Hepatocyte (in vitro differentiated cells): ENCODE data around the gene NOP14. TPM values are rescaled to one million over a fixed set of nuclear protein-coding genes. Genes with fewer than 3 reads are reported as not detected.

Experiments
- DNase-seq: peaks from one replicate; pipeline ENCODE4 v3.0.0-alpha.2; 2016; ENCODE audit warnings: low spot score
- H2AFZ ChIP-seq: fragments of 200-600 bp; sonication (generic); 2 replicates; pipeline ENCODE4 v1.6.0; 2016; ENCODE audit warnings: antibody characterized with exemption, mild to moderate bottlenecking
- H3K27ac ChIP-seq: fragments of 200-600 bp; sonication (generic); 2 replicates; pipeline ENCODE4 v1.5.1; 2016; ENCODE audit warnings: mild to moderate bottlenecking
- H3K27me3 ChIP-seq: fragments of 200-600 bp; sonication (generic); 2 replicates; pipeline ENCODE4 v1.6.1; 2016
- H3K36me3 ChIP-seq: fragments of 200-600 bp; sonication (generic); replicated peaks from 2 replicates; pipeline ENCODE4 v1.5.1; 2016; ENCODE audit warnings: low read depth; ENCODE audit not compliant: insufficient read depth
- H3K4me1 ChIP-seq: fragments of 200-600 bp; sonication (generic); 2 replicates; pipeline ENCODE4 v1.5.1; 2016; ENCODE audit warnings: mild to moderate bottlenecking, moderate library complexity; ENCODE audit not compliant: insufficient read depth
- H3K4me2 ChIP-seq: fragments of 200-600 bp; sonication (generic); 2 replicates; pipeline ENCODE4 v1.6.0; 2016
- H3K4me3 ChIP-seq: fragments of 200-600 bp; sonication (generic); 2 replicates; pipeline ENCODE4 v1.5.1; 2016; ENCODE audit warnings: mild to moderate bottlenecking
- H3K79me2 ChIP-seq: fragments of 200-600 bp; sonication (generic); 2 replicates; pipeline ENCODE4 v1.6.0; 2017; ENCODE audit warnings: mild to moderate bottlenecking
- H3K9me2 ChIP-seq: fragments of 200-600 bp; sonication (generic); replicated peaks from 2 replicates; pipeline ENCODE4 v1.6.0; 2017; ENCODE audit warnings: mild to moderate bottlenecking; ENCODE audit not compliant: insufficient read depth
- H3K9me3 ChIP-seq: fragments of 200-600 bp; sonication (generic); 2 replicates; pipeline ENCODE4 v1.5.1; 2016; ENCODE audit warnings: low read depth, mild to moderate bottlenecking
- H4K20me1 ChIP-seq: fragments of 200-600 bp; sonication (generic); 2 replicates; pipeline ENCODE4 v1.6.0; 2016; ENCODE audit warnings: mild to moderate bottlenecking; ENCODE audit not compliant: insufficient read depth, poor library complexity, severe bottlenecking
- EZH2 ChIP-seq: fragments of 200-600 bp; sonication (generic); IDR thresholded peaks from 2 replicates; pipeline ENCODE4 v1.6.1; 2016; ENCODE audit warnings: antibody characterized with exemption, mild to moderate bottlenecking, borderline replicate concordance
- EZH2phosphoT487 ChIP-seq: fragments of 200-600 bp; sonication (generic); IDR thresholded peaks from one replicate; pipeline ENCODE4 v1.6.1; 2018; ENCODE audit warnings: antibody characterized with exemption, mild to moderate bottlenecking, low read depth, moderate library complexity; ENCODE audit not compliant: unreplicated experiment, severe bottlenecking
- WGBS: methylation state at CpG from one replicate; pipeline ENCODE4 v1.1.6; 2016; ENCODE audit warnings: low lambda C conversion rate; ENCODE audit errors: missing lambda C conversion rate; 5-methylcytosine and 5-hydroxymethylcytosine counted together
- polyA plus RNA-seq: library from polyadenylated mRNA; unstranded; fragments of >200 nt; fragmentation: Nextera tagmentation; extraction: Ambion mirVana; gene quantifications from 2 replicates; pipeline ENCODE4 v1.2.1, GENCODE V29; 2016
- total RNA-seq: library from RNA; depleted of rRNA; stranded (reverse); fragments of >200 nt; gene quantifications from 2 replicates; pipeline ENCODE4 v1.2.3, GENCODE V29; 2014
- TF ChIP-seq, protein P1 (sequence below): fragments of 200-600 bp; sonication (generic); IDR thresholded peaks from 2 replicates; pipeline ENCODE4 v1.5.1; 2016; ENCODE audit warnings: antibody characterized with exemption, mild to moderate bottlenecking; ENCODE audit not compliant: poor library complexity

NOP14 gene
- total and polyA plus RNA-seq, 2 experiments from 2014 or later = 18.8 to 22.7 TPM

DNA sequence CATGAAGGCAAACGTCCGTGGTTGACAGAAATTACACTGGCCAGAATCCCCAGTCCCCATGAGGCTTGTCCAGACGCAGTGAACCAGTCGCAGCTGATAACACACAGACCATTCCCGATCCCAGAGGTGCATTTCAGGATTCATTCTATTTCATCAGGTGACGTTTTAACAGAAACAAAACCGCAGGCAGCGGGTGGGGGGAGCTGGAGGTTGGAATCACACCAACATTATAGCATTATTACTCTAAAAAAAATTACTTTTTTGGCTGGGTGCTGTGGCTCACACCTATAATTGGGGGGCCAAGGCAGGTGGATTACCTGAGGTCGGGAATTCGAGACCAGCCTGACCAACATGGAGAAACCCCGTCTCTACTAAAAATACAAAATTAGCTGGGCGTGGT lies 25.2 kb downstream of the NOP14 start:
- Histone ChIP-seq H4K20me1 (no peaks in the 10 kb centered on the region), H3K9me2 (no peaks in the 10 kb centered on the region), H3K27ac (no peak overlapping the region), H3K4me1 (peaks cover 25% of the 10 kb centered on the region), H3K9me3 (no peaks in the 10 kb centered on the region), H3K79me2 (peaks cover 28% of the 10 kb centered on the region), H3K27me3 (no peaks in the 10 kb centered on the region), H3K4me3 (no peak overlapping the region), H2AFZ (no peak overlapping the region), H3K4me2 (no peak overlapping the region), H3K36me3 (no peaks in the 10 kb centered on the region)
- no peak for DNase-seq
- 87% methylated on average over 12 of the region's 12 CpGs for WGBS
- TF ChIP-seq, protein P1, sequence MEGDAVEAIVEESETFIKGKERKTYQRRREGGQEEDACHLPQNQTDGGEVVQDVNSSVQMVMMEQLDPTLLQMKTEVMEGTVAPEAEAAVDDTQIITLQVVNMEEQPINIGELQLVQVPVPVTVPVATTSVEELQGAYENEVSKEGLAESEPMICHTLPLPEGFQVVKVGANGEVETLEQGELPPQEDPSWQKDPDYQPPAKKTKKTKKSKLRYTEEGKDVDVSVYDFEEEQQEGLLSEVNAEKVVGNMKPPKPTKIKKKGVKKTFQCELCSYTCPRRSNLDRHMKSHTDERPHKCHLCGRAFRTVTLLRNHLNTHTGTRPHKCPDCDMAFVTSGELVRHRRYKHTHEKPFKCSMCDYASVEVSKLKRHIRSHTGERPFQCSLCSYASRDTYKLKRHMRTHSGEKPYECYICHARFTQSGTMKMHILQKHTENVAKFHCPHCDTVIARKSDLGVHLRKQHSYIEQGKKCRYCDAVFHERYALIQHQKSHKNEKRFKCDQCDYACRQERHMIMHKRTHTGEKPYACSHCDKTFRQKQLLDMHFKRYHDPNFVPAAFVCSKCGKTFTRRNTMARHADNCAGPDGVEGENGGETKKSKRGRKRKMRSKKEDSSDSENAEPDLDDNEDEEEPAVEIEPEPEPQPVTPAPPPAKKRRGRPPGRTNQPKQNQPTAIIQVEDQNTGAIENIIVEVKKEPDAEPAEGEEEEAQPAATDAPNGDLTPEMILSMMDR = no peak
- TF ChIP-seq EZH2 (no peak), EZH2phosphoT487 (no peak)

DNA sequence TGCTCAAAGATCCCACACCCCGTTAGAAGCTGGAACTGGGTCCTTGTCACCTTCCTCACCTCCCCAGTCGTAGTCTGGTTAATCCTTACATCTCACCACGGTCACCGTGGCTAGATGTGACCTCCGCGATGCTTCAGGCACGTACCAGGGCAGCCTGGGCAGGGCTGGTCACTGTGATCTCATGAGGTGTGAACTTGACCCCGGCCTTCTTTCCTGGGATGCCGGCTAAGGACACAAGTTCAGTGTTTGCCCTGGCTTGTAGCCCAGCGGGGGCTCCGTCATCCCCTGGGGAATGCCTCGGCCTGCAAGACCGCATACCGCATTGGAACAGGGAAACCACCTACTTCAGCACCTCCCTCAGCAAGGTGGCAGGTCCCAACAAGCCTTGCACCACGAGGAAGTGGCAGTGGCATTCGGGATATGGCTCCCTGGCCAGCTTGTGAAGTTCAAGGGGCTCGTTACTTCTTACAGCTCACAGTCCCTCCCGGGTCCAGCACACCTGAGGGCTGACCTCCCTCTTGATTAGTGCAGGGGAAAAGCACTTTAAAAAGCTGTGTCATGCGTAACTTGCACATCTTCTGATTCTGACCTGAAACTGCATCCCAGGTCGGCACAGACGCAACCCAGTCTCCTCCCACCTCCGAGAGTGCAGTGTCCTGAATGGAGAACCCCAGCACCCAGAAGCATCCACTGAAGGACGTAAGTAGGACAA lies 25.9 kb downstream of the NOP14 start:
- Histone ChIP-seq H3K9me3 (no peaks in the 10 kb centered on the region), H3K4me3 (no peak overlapping the region), H3K4me1 (peaks cover 25% of the 10 kb centered on the region), H3K4me2 (peak overlapping the region; percentile 92), H3K27me3 (no peaks in the 10 kb centered on the region), H3K79me2 (peaks cover 28% of the 10 kb centered on the region), H3K27ac (peak overlapping the region; percentile 54), H3K36me3 (no peaks in the 10 kb centered on the region), H3K9me2 (no peaks in the 10 kb centered on the region), H2AFZ (no peak overlapping the region), H4K20me1 (no peaks in the 10 kb centered on the region)
- TF ChIP-seq EZH2phosphoT487 (no peak), EZH2 (no peak)
- TF ChIP-seq, protein P1 = no peak
- peak; percentile 39 for DNase-seq
- WGBS = 80% methylated on average over 23 of the region's 23 CpGs

DNA sequence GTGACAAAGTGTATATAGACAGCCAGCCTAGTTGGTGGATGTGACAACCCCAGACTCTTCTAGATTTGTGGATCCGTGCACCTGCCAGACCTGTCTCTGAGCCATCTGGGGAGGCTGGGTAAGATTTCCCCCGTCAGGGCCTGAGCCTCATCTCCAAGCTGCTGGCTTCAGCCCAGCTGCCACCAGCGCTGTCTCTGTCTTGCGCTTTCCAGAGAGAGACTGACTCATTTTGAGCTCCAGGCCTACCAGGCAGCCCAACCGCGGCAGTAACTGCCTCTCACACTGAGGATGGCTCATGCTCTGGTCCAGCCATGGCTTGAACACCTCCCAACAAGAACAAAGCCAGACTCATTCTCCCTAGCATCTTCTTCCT lies 26.4 kb downstream of the NOP14 start:
- no peak overlapping the region for H3K4me3 ChIP-seq
- 91% methylated on average over 6 of the region's 6 CpGs for WGBS
- no peak overlapping the region for H2AFZ ChIP-seq
- TF ChIP-seq EZH2phosphoT487 (no peak), EZH2 (no peak)
- TF ChIP-seq, protein P1 = no peak
- peak overlapping the region; percentile 54 for H3K27ac ChIP-seq
- no peaks in the 10 kb centered on the region for H4K20me1 ChIP-seq
- H3K4me2 ChIP-seq = peak overlapping the region; percentile 92
- no peaks in the 10 kb centered on the region for H3K9me3 ChIP-seq
- H3K36me3 ChIP-seq = no peaks in the 10 kb centered on the region
- no peaks in the 10 kb centered on the region for H3K27me3 ChIP-seq
- peaks cover 25% of the 10 kb centered on the region for H3K4me1 ChIP-seq
- DNase-seq = peak; percentile 42
- peaks cover 28% of the 10 kb centered on the region for H3K79me2 ChIP-seq
- H3K9me2 ChIP-seq = no peaks in the 10 kb centered on the region
